ENCODE data around the gene CLIC6. TPM values are rescaled to one million over a fixed set of nuclear protein-coding genes. Genes with fewer than 3 reads are reported as not detected.

The CLIC6 gene
- polyA plus RNA-seq, 1 donor (not counting 4 experiments of a cell fraction or from before 2014, with no cell fraction given) = not detected

GRCh38 chr21:34700605-34701004, 31.8 kb downstream of the CLIC6 start:
- TF ChIP-seq CTCF (optimal IDR thresholded peaks at IDR 0.05 in 1 of 3, IDR thresholded peaks at IDR 0.05 in 1 of 3, conservative IDR thresholded peaks at IDR 0.05 in 1 of 3; ENCODE audit: extremely low read depth in 1 of 3, insufficient read depth in 2 of 3, low read length in 3 of 3) (no peak), EZH2 (IDR thresholded peaks at IDR 0.05; ENCODE audit: low read length) (no peak)
- H3K9me3 ChIP-seq (ENCODE audit: control insufficient read depth, low read depth, low read length) = no peaks in the 10 kb centered on the region
- no peaks in the 10 kb centered on the region for H4K20me1 ChIP-seq (ENCODE audit: control insufficient read depth, extremely low read depth, insufficient read depth, low read length)
- DNase-seq (ENCODE audit: low read depth, low spot score) = no peak
- no peak overlapping the region for H3K4me2 ChIP-seq (ENCODE audit: control insufficient read depth, extremely low read depth, insufficient read depth, low read depth, low read length)
- H3K79me2 ChIP-seq (ENCODE audit: control insufficient read depth, insufficient read depth, low read length) = no peaks in the 10 kb centered on the region
- no peak overlapping the region for H3K4me3 ChIP-seq (ENCODE audit: control insufficient read depth in 2 of 3, extremely low read depth in 1 of 3, insufficient read depth in 2 of 3, low read depth in 1 of 3, low read length in 3 of 3)
- H3K9me1 ChIP-seq (ENCODE audit: control insufficient read depth, extremely low read depth, insufficient read depth, low read length) = no peaks in the 10 kb centered on the region
- H3K36me3 ChIP-seq (ENCODE audit: control insufficient read depth in 2 of 2, extremely low read depth in 1 of 2, insufficient read depth in 2 of 2, low read length in 2 of 2) = no peaks in the 10 kb centered on the region
- no peak overlapping the region for H3K27ac ChIP-seq (ENCODE audit: control insufficient read depth, insufficient read depth, low read length)
- H3K27me3 ChIP-seq (ENCODE audit: control insufficient read depth, extremely low read depth, insufficient read depth, low read length) = no peaks in the 10 kb centered on the region
- no peak for FAIRE-seq
- dilution Hi-C loops (cut with MboI; ENCODE audit: extremely low pct_ligation_motif_present, low sequenced_read_pairs) = no loop called here
- H3K9ac ChIP-seq (ENCODE audit: control insufficient read depth, extremely low read depth, insufficient read depth, low read length) = no peak overlapping the region
- peaks cover 23% of the 10 kb centered on the region for H3K4me1 ChIP-seq (ENCODE audit: control insufficient read depth, extremely low read depth, insufficient read depth, low read length)
- H2AFZ ChIP-seq (ENCODE audit: control insufficient read depth, low read length) = no peak overlapping the region

GRCh38 chr21:34701726-34702125, 32.9 kb downstream of the CLIC6 start:
- no peak overlapping the region for H3K9ac ChIP-seq (ENCODE audit: control insufficient read depth, extremely low read depth, insufficient read depth, low read length)
- no peaks in the 10 kb centered on the region for H3K79me2 ChIP-seq (ENCODE audit: control insufficient read depth, insufficient read depth, low read length)

More at GRCh38 chr21:34701726-34702125, 32.9 kb downstream of the CLIC6 start:
- dilution Hi-C loops (cut with MboI; ENCODE audit: extremely low pct_ligation_motif_present, low sequenced_read_pairs) = no loop called here
- H3K27me3 ChIP-seq (ENCODE audit: control insufficient read depth, extremely low read depth, insufficient read depth, low read length) = no peaks in the 10 kb centered on the region
- H2AFZ ChIP-seq (ENCODE audit: control insufficient read depth, low read length) = no peak overlapping the region
- H3K36me3 ChIP-seq (ENCODE audit: control insufficient read depth in 2 of 2, extremely low read depth in 1 of 2, insufficient read depth in 2 of 2, low read length in 2 of 2) = no peaks in the 10 kb centered on the region
- no peaks in the 10 kb centered on the region for H3K9me1 ChIP-seq (ENCODE audit: control insufficient read depth, extremely low read depth, insufficient read depth, low read length)
- DNase-seq (ENCODE audit: low read depth, low spot score) (no peak), FAIRE-seq (no peak)
- no peak overlapping the region for H3K4me2 ChIP-seq (ENCODE audit: control insufficient read depth, extremely low read depth, insufficient read depth, low read depth, low read length)
- no peak overlapping the region for H3K27ac ChIP-seq (ENCODE audit: control insufficient read depth, insufficient read depth, low read length)
- H4K20me1 ChIP-seq (ENCODE audit: control insufficient read depth, extremely low read depth, insufficient read depth, low read length) = no peaks in the 10 kb centered on the region
- H3K4me3 ChIP-seq (ENCODE audit: control insufficient read depth in 2 of 3, extremely low read depth in 1 of 3, insufficient read depth in 2 of 3, low read depth in 1 of 3, low read length in 3 of 3) = no peak overlapping the region
- H3K4me1 ChIP-seq (ENCODE audit: control insufficient read depth, extremely low read depth, insufficient read depth, low read length) = peaks cover 24% of the 10 kb centered on the region
- H3K9me3 ChIP-seq (ENCODE audit: control insufficient read depth, low read depth, low read length) = no peaks in the 10 kb centered on the region
- no peak for TF ChIP-seq CTCF (optimal IDR thresholded peaks at IDR 0.05 in 1 of 3, IDR thresholded peaks at IDR 0.05 in 1 of 3, conservative IDR thresholded peaks at IDR 0.05 in 1 of 3; ENCODE audit: extremely low read depth in 1 of 3, insufficient read depth in 2 of 3, low read length in 3 of 3)

Measured in keratinocyte (primary cell).